ENCODE measurements around the gene CACNA1H. TPM values are rescaled to one million over a fixed set of nuclear protein-coding genes. Genes with fewer than 3 reads are reported as not detected.

CACNA1H gene
- total and polyA plus RNA-seq, 2 of the 4 experiments (the other 2 are of a cell fraction) = 1.6 to 5.8 TPM

DNA sequence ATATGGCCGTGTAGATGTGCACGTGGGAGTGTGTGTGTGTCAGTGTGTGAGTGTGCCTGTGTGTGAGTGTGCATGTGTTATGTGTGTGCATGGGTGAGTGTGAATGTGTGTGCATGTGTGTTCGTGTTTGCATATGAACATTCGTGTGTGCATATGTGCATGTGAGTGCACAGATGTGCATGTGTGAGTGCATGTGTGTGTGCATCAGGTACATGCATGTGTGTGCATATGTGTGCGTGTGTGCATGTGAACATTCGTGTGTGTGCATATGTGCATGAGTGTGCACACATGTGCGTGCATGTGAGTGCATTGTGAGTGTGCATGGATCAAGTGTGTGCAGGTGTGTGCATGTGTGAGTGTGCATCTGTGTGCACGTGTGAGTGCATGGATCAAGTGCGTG lies 85.1 kb downstream of the CACNA1H start:
- H4K91ac ChIP-seq (ENCODE audit: insufficient read depth, low read depth, low read length) = no peak overlapping the region
- dilution Hi-C loops (cut with HindIII; ENCODE audit: low sequenced_read_pairs, unreplicated experiment) = no loop called here
- H3K4me1 ChIP-seq (ENCODE audit: control insufficient read depth, insufficient read depth, low read length) = no peaks in the 10 kb centered on the region
- CTCF ChIA-PET = no interaction called here
- peaks cover 4% of the 10 kb centered on the region; the same call in 1 of the 2 replicates for H3K9me1 ChIP-seq (ENCODE audit: insufficient read depth, low read length)
- H3K79me1 ChIP-seq (ENCODE audit: low read depth in 1 of 2, low read length in 2 of 2) = no peaks in the 10 kb centered on the region
- no peaks in the 10 kb centered on the region; the same call in 1 of the 2 replicates for H3K27me3 ChIP-seq (ENCODE audit: control insufficient read depth, insufficient read depth, low read length)
- no peak overlapping the region for H3K14ac ChIP-seq (replicated peaks; ENCODE audit: low read depth, low read length)
- 80% methylated on average over 5 of the region's 9 CpGs; no CpG with 5 or more reads in 1 of the 2 experiments for WGBS, 2 experiments (ENCODE audit: extremely low coverage in 2 of 2, insufficient read length in 1 of 2)
- no peak overlapping the region for H2AK9ac ChIP-seq (replicated peaks; ENCODE audit: low read depth, low read length, poor library complexity)
- H3K9me3 ChIP-seq (ENCODE audit: control insufficient read depth, insufficient read depth, low read length) = no peaks in the 10 kb centered on the region
- H3K18ac ChIP-seq (ENCODE audit: low read depth, low read length) = no peak overlapping the region
- no peak overlapping the region for H3K4me2 ChIP-seq (ENCODE audit: low read depth, low read length)
- no peak overlapping the region for H2BK120ac ChIP-seq (ENCODE audit: low read depth, low read length)
- H3K4me3 ChIP-seq (ENCODE audit: insufficient read depth, low read depth, low read length) = no peak overlapping the region
- no peak overlapping the region for H2BK20ac ChIP-seq (ENCODE audit: low read depth, low read length)
- H4K8ac ChIP-seq (ENCODE audit: low read depth in 2 of 2, low read length in 2 of 2) = no peak overlapping the region
- TF ChIP-seq POLR2A (IDR thresholded peaks at IDR 0.05; ENCODE audit: low read depth, low read length) (no peak), BHLHE40 (IDR thresholded peaks at IDR 0.05; ENCODE audit: low read depth, low read length) (no peak), CHD1 (IDR thresholded peaks at IDR 0.05; ENCODE audit: low read depth, low read length) (no peak), MAZ (IDR thresholded peaks at IDR 0.05; ENCODE audit: borderline replicate concordance, low read depth, low read length) (no peak), CEBPB (IDR thresholded peaks at IDR 0.05; ENCODE audit: low read depth, low read length) (no peak), FOS (IDR thresholded peaks at IDR 0.05; ENCODE audit: low read depth, low read length) (no peak)
- TF ChIP-seq, protein P1, sequence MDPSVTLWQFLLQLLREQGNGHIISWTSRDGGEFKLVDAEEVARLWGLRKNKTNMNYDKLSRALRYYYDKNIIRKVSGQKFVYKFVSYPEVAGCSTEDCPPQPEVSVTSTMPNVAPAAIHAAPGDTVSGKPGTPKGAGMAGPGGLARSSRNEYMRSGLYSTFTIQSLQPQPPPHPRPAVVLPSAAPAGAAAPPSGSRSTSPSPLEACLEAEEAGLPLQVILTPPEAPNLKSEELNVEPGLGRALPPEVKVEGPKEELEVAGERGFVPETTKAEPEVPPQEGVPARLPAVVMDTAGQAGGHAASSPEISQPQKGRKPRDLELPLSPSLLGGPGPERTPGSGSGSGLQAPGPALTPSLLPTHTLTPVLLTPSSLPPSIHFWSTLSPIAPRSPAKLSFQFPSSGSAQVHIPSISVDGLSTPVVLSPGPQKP (IDR thresholded peaks at IDR 0.05; ENCODE audit: borderline replicate concordance, low read depth, low read length) = no peak
- TF ChIP-seq, protein P2, sequence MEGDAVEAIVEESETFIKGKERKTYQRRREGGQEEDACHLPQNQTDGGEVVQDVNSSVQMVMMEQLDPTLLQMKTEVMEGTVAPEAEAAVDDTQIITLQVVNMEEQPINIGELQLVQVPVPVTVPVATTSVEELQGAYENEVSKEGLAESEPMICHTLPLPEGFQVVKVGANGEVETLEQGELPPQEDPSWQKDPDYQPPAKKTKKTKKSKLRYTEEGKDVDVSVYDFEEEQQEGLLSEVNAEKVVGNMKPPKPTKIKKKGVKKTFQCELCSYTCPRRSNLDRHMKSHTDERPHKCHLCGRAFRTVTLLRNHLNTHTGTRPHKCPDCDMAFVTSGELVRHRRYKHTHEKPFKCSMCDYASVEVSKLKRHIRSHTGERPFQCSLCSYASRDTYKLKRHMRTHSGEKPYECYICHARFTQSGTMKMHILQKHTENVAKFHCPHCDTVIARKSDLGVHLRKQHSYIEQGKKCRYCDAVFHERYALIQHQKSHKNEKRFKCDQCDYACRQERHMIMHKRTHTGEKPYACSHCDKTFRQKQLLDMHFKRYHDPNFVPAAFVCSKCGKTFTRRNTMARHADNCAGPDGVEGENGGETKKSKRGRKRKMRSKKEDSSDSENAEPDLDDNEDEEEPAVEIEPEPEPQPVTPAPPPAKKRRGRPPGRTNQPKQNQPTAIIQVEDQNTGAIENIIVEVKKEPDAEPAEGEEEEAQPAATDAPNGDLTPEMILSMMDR (conservative IDR thresholded peaks at IDR 0.05; ENCODE audit: low read depth, low read length) = no peak
- DNase-seq = no peak
- intact Hi-C loops (cut with micrococcal nuclease) = no loop called here
- POLR2A ChIA-PET (ENCODE audit: unreplicated experiment) = no interaction called here
- H3K27ac ChIP-seq (ENCODE audit: insufficient read depth, low read length) = no peak overlapping the region
- H3K56ac ChIP-seq (ENCODE audit: extremely low read depth, insufficient read depth, low read length) = no peak overlapping the region
- no peak overlapping the region for H2BK5ac ChIP-seq (ENCODE audit: low read depth, low read length, poor library complexity, severe bottlenecking)
- H3K36me3 ChIP-seq (ENCODE audit: control insufficient read depth, insufficient read depth, low read length) = no peaks in the 10 kb centered on the region
- no peak overlapping the region for H3K9ac ChIP-seq (ENCODE audit: low read depth, low read length)
- no peak overlapping the region for H3K4ac ChIP-seq (ENCODE audit: low read depth, low read length)
- no TSS peak for BruUV-seq (replicated peaks)
- no peak overlapping the region for H3K23ac ChIP-seq (ENCODE audit: low read depth, low read length)
- H4K5ac ChIP-seq (ENCODE audit: low read depth, low read length) = no peak overlapping the region
- no peak overlapping the region for H2BK15ac ChIP-seq (ENCODE audit: low read depth, low read length)
- H4K20me1 ChIP-seq (ENCODE audit: insufficient read depth, low read length) = no peaks in the 10 kb centered on the region
- no peak overlapping the region for H2AK5ac ChIP-seq (ENCODE audit: low read depth, low read length)
- no peak for ATAC-seq (ENCODE audit: low read depth)
- H2AFZ ChIP-seq (replicated peaks; ENCODE audit: low read length, poor library complexity) = peak overlapping the region; percentile 11
- in situ Hi-C loops (cut with MboI; ENCODE audit: low sequenced_read_pairs) = no loop called here
